RWPE1 (cell line): ENCODE results near the gene DOCK8.

ENCODE experiments used
- CTCF ChIA-PET: fragments of 350-600 bp; sonication (Branson Sonifier 250); formaldehyde crosslinking; extraction: SDS; loops from one replicate; lab custom pipeline; 2021; lab: Yijun Ruan, JAX
- POLR2A ChIA-PET: fragments of 400-600 bp; formaldehyde crosslinking; extraction: SDS; loops from one replicate; lab custom pipeline; 2020; ENCODE audit warnings: antibody characterized with exemption; ENCODE audit not compliant: low non-redundant PET; lab: Yijun Ruan, JAX
- DNase-seq: peaks from one replicate; pipeline ENCODE4 v3.0.0; 2012; ENCODE audit warnings: low spot score
- H3K27ac ChIP-seq: fragments of 450-650 bp; 2 replicates; pipeline ENCODE4 v1.5.1; 2017
- TF ChIP-seq, protein P1 (sequence below): fragments of 450-650 bp; conservative IDR thresholded peaks from 2 replicates; pipeline ENCODE4 v1.5.1; 2017; ENCODE audit warnings: low read depth, mild to moderate bottlenecking

Gene DOCK8

DNA sequence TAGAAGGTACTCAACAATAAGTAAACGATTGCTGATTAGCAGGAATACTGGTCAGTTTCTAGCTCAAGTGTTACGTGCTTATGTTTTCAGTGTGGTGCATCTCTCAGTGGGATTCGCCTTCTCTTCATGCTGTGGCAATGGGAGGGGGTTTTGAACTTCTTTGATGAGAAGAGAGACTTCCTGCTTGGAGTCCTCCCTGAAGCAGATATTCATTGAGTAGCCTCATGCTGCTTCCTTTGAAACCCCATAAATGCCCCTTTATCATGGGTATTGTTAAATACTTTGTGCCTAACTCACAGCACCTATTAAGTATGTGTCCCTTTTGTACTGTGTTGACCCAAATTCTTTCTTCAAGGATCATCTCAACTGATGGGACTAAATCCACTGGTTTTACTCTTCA is 116.5 kb downstream of the DOCK8 start:
- POLR2A ChIA-PET = no interaction called here
- CTCF ChIA-PET = interaction anchor here (0.6 kb wide), 1 partner anchor 33 kb away, joined by 4 read pairs; no protein-coding TSS in a partner anchor
- H3K27ac ChIP-seq = no peak overlapping the region
- TF ChIP-seq, protein P1, sequence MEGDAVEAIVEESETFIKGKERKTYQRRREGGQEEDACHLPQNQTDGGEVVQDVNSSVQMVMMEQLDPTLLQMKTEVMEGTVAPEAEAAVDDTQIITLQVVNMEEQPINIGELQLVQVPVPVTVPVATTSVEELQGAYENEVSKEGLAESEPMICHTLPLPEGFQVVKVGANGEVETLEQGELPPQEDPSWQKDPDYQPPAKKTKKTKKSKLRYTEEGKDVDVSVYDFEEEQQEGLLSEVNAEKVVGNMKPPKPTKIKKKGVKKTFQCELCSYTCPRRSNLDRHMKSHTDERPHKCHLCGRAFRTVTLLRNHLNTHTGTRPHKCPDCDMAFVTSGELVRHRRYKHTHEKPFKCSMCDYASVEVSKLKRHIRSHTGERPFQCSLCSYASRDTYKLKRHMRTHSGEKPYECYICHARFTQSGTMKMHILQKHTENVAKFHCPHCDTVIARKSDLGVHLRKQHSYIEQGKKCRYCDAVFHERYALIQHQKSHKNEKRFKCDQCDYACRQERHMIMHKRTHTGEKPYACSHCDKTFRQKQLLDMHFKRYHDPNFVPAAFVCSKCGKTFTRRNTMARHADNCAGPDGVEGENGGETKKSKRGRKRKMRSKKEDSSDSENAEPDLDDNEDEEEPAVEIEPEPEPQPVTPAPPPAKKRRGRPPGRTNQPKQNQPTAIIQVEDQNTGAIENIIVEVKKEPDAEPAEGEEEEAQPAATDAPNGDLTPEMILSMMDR = no peak
- no peak for DNase-seq

DNA sequence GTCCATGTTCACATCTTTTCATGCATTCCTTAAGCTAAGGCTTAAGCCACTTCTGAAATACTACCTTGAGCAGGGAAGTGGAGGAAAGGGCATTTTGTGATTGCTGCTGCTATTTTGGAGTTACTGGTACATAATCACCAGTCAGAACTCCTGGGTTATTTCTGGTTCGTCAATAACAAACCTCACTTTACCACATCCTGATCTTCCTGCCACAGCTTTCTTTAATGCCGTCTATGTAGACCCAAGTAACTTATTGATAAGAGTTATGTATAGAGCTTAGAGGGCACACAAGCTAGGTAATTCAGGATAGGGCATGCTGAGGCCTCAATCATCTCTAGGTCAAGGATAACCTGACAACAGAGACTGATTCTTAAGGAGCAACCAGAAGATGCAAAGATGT is 120.7 kb downstream of the DOCK8 start:
- POLR2A ChIA-PET = no interaction called here
- TF ChIP-seq, protein P1 = no peak
- no peak for DNase-seq
- no peak overlapping the region for H3K27ac ChIP-seq
- CTCF ChIA-PET = no interaction called here

DNA sequence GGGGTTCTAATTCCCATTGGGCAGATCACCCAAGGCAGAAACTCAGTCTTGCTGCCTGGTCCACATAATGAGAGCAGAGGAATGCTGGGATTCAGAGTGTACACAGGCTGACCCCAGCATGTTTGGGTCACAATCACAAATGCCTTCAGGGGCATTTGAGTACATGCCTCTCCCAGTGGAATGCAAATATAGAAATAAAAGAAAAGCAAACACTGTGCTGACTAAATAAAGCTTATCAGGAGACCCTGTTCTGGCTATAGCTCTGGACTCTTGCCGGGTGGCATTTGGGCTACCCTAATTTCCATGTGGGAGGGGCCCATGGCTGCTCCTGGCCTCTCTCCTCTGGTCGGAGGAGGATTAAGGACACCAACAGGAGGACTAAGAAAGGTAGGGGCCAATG is 121.4 kb downstream of the DOCK8 start:
- CTCF ChIA-PET = no interaction called here
- H3K27ac ChIP-seq = no peak overlapping the region
- no peak for DNase-seq
- POLR2A ChIA-PET = no interaction called here
- TF ChIP-seq, protein P1 = no peak

DNA sequence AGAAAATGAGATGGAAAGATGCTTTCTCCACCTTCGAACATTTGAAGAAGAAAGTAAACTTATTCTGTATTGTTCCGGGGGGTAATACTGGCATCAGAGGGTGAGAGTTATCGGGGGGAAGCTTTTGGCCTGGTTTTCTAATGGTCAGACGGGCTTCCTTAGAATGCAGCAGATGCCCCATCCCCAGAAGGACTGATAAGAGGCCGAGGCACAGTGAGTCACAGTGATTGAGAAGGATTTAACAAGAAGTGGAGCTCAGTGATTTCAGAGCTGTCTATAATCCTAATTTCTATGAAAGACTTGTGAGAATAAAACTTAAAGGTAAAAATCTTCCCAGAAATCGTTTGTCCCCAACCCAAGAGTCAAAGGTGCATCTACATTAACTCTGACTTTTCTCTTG is 123.9 kb downstream of the DOCK8 start:
- TF ChIP-seq, protein P1 = no peak
- CTCF ChIA-PET = no interaction called here
- POLR2A ChIA-PET = no interaction called here

DNA sequence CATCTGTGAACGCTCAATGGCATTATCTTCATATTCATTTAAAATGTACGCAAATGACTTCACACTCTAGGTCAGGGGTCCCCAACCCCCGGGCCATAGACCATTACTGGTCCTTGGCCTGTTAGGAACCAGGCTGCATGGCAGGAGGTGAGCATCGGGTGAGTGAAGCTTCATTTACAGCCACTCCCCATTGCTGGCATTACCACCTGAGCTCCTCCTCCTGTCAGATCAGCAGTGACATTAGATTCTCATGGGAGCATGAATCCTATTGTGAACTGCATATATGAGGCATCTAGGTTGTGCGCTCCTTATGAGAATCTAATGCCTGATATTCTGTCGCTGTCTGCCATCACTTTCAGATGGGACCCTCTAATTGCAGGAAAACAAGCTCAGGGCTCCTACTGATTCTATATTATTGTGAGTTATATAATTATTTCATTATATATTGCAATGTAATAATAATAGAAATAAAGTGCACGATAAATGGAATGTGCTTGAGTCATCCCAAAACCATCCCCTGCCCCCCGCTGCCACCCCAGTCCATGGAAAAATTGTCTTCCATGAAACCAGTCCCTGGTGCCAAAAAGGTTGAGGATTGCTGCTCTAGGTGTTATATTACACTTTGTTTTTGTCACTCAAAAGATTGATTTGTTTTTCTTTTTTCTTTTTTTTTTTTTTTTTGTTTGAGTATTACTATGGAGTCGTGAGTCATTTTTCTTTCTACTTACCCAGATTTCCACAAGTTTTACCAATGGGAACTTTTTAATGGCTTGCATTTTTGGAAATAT is 127.2 kb downstream of the DOCK8 start:
- H3K27ac ChIP-seq = no peak overlapping the region
- ChIA-PET POLR2A (no interaction called here), CTCF (no interaction called here)
- TF ChIP-seq, protein P1 = no peak
- no peak for DNase-seq

More for the DNA sequence above, 123.9 kb downstream of the DOCK8 start:
- H3K27ac ChIP-seq = no peak overlapping the region
- no peak for DNase-seq

DNA sequence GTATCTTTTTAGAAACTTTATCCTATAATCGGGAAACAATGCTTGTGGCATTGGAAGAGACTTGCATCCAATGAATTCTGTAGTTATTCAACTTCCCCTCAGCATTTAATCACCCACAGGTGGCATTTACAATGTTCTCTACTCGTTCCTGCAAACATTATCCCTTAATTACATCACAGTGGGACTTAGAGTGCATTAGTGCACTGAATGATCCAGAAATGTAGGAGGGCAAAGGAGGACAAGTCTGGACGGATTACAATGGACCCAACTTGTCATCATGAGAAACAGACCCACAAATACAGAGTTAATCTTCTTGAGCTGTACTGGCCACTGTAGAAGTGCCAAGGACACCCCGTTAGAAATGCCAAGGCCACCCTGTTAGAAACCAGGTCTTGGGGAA is 129.1 kb downstream of the DOCK8 start:
- TF ChIP-seq, protein P1 = no peak
- ChIA-PET CTCF (interaction anchor here (0.6 kb wide), 1 partner anchor 34 kb away, joined by 3 read pairs; no protein-coding TSS in a partner anchor), POLR2A (no interaction called here)
- H3K27ac ChIP-seq = no peak overlapping the region
- no peak for DNase-seq
